ENCODE data around the gene XRCC4.

- TF ChIP-seq EZH2 (IDR thresholded peaks at IDR 0.05; ENCODE audit: low read length, unreplicated experiment) (no peak), EZH2phosphoT487 (IDR thresholded peaks at IDR 0.05; ENCODE audit: borderline replicate concordance, low read length) (no peak)
These were observed 142.1 kb downstream of the XRCC4 start for GRCh38 chr5:83219495-83219894.
